ENCODE measurements around the gene CCDC158.

DNA sequence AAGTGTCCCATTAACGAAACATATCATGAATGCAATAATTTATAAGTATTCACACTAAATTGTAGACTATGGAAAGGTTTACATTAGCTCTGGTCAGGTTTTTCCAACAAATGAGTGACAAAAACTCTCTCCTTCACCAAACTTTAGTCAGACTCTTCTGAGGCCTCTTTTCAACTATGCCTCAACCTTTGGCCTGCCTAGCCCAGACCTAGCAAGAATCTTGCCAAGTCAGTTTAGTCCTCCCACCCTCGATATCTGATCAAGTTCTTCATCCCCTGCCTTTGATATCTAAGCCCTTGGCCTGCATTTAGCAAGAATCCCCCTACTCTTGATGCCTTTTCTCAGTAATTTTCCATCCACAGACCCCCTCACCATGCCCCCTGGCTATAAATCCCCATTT, 37.9 kb downstream of the CCDC158 start:
- TF ChIP-seq, protein P1, sequence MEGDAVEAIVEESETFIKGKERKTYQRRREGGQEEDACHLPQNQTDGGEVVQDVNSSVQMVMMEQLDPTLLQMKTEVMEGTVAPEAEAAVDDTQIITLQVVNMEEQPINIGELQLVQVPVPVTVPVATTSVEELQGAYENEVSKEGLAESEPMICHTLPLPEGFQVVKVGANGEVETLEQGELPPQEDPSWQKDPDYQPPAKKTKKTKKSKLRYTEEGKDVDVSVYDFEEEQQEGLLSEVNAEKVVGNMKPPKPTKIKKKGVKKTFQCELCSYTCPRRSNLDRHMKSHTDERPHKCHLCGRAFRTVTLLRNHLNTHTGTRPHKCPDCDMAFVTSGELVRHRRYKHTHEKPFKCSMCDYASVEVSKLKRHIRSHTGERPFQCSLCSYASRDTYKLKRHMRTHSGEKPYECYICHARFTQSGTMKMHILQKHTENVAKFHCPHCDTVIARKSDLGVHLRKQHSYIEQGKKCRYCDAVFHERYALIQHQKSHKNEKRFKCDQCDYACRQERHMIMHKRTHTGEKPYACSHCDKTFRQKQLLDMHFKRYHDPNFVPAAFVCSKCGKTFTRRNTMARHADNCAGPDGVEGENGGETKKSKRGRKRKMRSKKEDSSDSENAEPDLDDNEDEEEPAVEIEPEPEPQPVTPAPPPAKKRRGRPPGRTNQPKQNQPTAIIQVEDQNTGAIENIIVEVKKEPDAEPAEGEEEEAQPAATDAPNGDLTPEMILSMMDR (IDR thresholded peaks at IDR 0.05 in 8 of 11, conservative IDR thresholded peaks at IDR 0.05 in 3 of 11), result no peak
- no peak for TF ChIP-seq POLR2AphosphoS5 (IDR thresholded peaks at IDR 0.05)
